ENCODE results near the gene SLC25A29. TPM values are rescaled to one million over a fixed set of nuclear protein-coding genes. Genes with fewer than 3 reads are reported as not detected.
A peak's percentile ranks its signal among the peaks of the same experiment; 100 is the strongest.
"Not testable (repeated sequence)": the region's sequence is repeated elsewhere in the genome, so short reads cannot be mapped to it uniquely, and the experiment has no call there.

The SLC25A29 gene
- total RNA-seq, 1 experiment from 2014 or later, result 34.8 TPM

DNA sequence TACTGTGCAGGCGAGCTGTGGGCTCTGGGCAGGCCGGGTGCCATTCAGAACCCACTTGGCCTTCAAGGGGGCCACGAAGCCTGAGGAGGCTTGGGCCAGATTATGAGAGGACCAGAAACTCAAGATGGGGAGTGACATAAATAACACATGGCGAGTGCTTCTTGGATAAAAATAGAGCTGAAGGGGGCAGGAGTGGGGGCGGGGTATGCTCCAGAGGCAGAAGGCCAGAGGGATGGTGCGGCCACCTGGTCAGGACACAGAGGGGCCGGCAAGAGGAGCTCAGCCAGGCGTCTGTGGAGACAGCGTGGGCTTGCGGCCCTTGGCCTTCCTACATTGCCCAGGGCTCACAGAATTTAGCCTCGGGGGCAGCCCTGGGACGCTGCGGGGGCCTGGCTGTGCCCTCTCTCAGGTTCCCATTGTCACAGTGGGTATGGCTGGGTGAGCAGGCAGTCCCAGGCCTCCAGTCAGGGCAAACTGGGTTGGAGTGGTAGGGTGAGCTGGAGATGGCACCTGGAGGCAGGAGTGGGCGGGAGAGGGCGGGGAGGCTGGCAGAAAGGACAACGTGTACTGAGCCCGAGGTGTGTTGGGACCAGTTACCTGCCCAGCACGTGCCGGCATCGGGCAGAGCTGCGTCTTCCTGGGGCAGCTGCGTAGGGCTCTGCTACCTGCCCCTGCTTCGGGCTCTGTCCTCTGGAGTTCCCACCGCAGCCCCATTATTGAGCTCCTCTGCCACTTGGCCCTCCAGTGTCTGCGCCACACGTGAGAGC is 7.4 kb upstream of the SLC25A29 start:
- DNase-seq (ENCODE audit: extremely low read depth, low read depth), result no peak

- no peak for DNase-seq (ENCODE audit: extremely low read depth, low read depth)
These were observed 6.7 kb upstream of the SLC25A29 start for GRCh38 chr14:100312877-100313400.

DNA sequence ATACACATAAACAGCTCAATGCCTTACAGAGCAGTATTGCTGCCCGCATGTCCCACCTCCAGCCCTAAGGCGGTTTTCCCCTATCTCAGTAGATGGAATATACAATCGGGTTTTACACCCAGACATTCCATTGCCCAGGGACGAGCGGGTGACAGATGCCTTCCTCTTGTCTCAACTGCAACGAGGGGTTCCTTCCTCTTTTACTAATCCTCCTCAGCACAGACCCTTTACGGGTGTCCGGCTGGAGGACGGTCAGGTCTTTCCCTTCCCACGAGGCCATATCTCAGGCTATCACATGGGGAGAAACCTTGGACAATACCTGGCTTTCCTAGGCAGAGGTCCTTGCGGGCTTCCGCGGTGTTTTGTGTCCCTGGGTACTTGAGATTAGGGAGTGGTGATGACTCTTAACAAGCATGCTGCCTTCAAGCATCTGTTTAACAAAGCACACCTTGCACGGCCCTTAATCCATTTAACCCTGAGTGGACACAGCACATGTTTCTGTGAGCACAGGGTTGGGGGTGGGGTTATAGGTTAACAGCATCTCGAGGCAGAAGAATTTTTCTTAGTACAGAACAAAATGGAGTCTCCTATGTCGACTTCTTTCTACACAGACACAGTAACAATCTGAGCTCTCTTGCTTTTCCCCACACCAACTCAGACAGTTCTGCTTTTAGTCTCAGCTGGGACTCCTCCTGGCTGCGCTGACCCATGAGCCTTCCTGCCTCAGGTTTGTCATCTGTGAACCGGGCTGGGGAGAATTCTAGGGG is 6.0 kb upstream of the SLC25A29 start:
- DNase-seq (ENCODE audit: extremely low read depth, low read depth), result not testable (repeated sequence)

- no peak for DNase-seq (ENCODE audit: extremely low read depth, low read depth)
These were observed 2.9 kb upstream of the SLC25A29 start for GRCh38 chr14:100309028-100309737.

- not testable (repeated sequence) for DNase-seq (ENCODE audit: extremely low read depth, low read depth)
These were observed 2.2 kb upstream of the SLC25A29 start for GRCh38 chr14:100308427-100308792.

DNA sequence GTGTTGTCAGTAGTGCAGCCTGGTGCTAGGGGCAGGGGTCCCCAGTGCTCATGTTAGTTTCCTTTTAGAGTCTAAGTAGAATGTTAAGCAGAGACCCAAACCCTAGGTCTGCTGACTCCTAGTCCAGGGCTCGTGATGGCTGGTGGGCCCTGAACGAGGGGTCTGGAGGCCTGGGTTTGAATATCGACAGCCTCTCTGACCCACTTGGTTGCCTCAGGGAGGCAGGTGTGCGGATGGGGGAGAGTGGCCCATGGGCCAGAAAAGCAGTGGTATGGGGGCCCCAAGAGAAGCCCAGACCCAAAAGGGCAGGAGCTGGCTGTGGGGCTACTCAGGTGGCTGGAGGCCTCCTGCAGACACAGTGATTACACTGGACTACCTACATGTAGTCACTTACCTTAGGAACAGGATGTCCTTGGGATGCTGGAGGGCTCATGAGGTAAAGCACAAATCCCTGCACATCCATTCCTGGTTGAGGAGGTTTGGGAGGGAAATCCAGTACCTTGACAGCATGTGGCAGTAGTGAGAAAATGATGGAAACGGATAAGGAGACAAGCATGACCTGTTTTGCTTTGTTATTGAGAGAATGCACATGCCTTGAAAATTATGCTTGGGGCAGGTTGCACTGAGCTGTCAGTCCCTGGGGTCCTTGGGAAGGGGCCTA is 1.7 kb upstream of the SLC25A29 start:
- DNase-seq (ENCODE audit: extremely low read depth, low read depth), result no peak

GRCh38 chr14:100306998-100307765 is 938 bp upstream of the SLC25A29 start:
- no peak for DNase-seq (ENCODE audit: extremely low read depth, low read depth)

DNA sequence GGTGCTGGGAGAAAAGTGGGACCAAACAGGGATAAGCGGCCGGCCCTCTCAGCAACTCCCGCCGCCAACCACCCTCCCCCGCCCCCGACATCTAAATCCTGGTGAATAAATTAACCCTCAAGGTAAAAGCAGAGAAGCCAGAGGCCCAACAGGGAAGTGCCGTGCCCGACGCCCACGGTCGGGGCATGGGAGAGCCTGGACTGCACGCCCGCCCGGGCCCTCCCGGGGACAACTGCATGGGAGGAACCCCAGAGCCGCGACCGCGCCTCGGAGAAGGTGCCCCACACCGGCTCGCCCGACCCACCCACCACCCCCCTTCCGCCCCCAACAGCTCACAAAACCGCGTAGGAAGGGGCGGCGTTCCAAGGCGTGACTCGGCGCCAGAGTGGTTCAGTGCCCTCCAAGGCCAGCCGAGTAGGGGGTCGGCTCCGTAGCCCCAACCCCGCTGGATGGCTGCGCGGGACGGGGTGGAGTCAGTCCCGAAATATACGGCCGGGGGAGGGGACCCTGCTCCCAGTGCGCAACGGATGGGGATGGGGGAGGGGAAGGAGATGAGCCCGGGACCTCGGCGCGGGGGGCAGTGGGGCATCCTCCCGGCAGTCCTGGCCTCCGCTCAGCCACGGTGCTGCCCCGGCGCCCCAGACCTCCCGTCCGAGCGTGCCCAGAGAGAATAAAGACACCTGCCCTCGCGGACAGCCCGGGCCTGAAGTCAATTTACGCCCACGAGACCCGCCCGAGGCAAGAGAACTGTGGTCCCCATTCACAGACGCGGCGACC is 732 bp downstream of the SLC25A29 start:
- no peak for DNase-seq (ENCODE audit: extremely low read depth, low read depth)

DNA sequence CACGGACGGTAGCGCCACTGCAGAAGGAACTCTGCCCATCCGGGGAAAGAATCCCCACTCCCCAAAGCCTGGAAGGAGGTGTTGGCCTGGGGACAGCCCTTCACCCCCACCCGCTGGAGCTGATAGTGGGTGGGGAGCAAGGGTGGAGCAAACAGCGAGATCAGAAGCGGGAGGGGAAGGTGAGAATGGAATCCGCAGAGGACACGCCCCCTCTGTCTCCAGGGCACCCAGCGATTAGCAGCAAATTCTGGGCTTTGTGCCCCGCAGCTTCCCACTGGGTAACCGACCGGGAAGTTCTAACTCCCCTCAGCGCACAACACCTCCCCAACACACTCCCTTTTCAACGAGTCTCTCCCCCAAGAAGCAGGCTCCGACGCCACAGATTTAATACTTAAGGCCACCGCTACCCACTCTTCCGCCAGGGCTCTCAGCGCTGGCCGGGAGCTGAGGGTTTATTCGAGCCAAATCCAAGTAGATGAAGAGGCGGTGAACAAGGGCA is 1.4 kb downstream of the SLC25A29 start:
- DNase-seq (ENCODE audit: extremely low read depth, low read depth), result no peak

DNA sequence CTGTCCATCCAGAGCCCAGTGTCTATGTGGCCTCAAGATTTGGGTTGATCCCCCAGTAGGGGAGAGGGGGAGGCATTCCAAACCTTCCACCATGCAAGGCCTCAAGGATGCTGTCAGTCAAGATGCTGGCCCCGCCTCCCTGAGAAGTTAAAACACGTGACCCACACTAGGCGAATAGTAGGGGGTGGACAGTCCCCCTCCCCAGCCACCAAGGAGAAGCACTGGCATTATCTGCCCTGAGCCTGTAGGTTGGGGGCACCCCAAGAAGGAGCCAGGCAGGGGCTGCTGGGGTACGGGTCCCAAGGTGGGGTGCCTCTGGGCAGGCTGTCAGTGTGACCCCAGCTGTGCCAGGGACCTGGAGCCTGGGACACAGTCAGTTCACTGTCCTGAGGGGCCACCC is 2.3 kb downstream of the SLC25A29 start:
- DNase-seq (ENCODE audit: extremely low read depth, low read depth), result no peak

- peak; percentile 25 for DNase-seq (ENCODE audit: extremely low read depth, low read depth)
These were observed 3.1 kb downstream of the SLC25A29 start for GRCh38 chr14:100303179-100303578.

DNA sequence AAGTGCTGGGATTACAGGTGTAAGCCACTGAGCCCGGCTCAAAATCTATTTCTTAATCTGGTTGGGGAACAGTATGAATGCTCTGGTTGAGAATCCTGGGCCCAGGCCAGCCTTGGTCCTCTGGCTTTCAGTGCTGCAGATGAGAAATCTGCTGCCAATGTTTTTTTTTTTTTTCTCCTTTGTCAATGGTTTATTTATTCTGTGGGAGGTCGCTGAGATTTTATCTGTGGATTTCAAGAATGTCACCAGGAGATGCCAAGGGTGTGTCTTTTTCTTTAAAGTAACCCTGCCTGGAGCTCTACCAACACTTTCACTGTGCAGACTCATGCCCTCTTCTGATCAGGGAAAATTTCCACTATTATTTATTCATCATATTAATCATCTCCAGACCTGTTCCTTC is 3.6 kb downstream of the SLC25A29 start:
- peak; percentile 52 for DNase-seq (ENCODE audit: extremely low read depth, low read depth)

DNA sequence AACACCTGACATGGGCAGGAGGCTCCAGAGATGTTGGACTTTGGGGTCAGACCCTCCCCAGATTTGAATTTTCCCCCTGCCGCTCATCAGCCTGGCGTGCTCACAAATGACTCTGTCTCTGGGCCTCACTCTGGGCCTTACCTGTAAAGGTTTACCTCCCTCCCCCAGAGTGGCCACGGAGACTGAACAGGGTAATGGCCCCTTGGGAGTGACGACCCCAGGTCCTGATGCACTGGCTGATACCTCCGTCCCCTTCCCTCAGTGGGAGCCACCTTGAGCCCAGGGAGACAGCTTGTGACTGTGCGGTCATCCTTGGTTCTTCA is 7.0 kb downstream of the SLC25A29 start:
- no peak for DNase-seq (ENCODE audit: extremely low read depth, low read depth)

DNA sequence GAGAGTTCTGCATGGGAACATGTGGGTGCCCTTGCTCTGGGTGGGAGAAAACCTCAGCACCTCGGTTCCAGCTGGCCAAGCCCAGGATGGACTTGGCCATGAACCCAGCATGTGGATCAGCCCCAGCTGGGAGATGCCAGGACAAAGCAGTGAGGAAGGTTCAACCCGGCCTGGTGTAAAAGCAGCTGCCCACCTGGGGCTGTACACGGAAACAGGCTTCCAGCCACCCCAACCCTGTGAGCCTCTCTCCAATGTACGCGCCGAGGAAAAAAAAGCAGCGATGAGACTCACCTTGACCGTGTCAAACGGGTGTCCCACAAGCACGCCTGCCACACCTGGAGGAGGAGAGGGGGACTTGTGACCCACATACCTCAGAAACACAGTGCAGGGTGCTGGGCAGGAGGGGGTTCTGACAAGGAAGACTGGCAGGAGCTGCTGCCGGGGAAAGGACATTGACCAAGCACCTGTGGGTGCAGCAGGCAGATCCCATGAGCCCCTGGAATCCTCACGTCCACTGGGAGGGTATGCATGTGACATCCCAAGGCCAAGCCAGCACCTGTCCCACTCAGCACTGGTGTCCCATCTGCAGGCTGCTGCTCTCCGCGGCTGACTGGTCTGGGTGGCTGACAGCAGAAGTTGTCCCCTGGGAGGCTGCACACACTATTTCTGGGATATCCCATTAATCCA is 7.5 kb downstream of the SLC25A29 start:
- no peak for DNase-seq (ENCODE audit: extremely low read depth, low read depth)

- DNase-seq (ENCODE audit: extremely low read depth, low read depth), result no peak
These were observed 8.6 kb downstream of the SLC25A29 start for GRCh38 chr14:100297320-100298300.

- not testable (repeated sequence) for DNase-seq (ENCODE audit: extremely low read depth, low read depth)
These were observed 9.5 kb downstream of the SLC25A29 start for GRCh38 chr14:100296729-100297128.

- DNase-seq (ENCODE audit: extremely low read depth, low read depth), result no peak
These were observed 10.1 kb downstream of the SLC25A29 start for GRCh38 chr14:100296106-100296651.
